ENCODE measurements around the gene PRKAR2B.

Gene PRKAR2B

GRCh38 chr7:107118109-107118900 is 73.8 kb downstream of the PRKAR2B start:
- Histone ChIP-seq H2BK12ac (ENCODE audit: low read length) (no peak overlapping the region), H3K23ac (ENCODE audit: low read depth, low read length, poor library complexity) (no peak overlapping the region)

GRCh38 chr7:107119376-107120105 is 75.0 kb downstream of the PRKAR2B start:
- H2BK5ac ChIP-seq (ENCODE audit: low read length): no peak overlapping the region
- no peak overlapping the region for H3K27ac ChIP-seq (replicated peaks; ENCODE audit: low read length)
- H3K27me3 ChIP-seq (ENCODE audit: control insufficient read depth in 3 of 3, insufficient read depth in 3 of 3, low read depth in 1 of 3, low read length in 3 of 3): no peaks in the 10 kb centered on the region
- no peak overlapping the region for H2BK12ac ChIP-seq (ENCODE audit: low read length)
- H4K91ac ChIP-seq (ENCODE audit: low read depth, low read length, poor library complexity): no peak overlapping the region
- no peak overlapping the region for H2AK5ac ChIP-seq (ENCODE audit: low read depth, low read length)
- no CpG with 5 or more reads among the region's 6 CpGs for WGBS, 2 donors (ENCODE audit: extremely low coverage in 2 of 2, insufficient read length in 2 of 2, insufficient replicate concordance in 1 of 2)
- H3K9ac ChIP-seq (ENCODE audit: low read depth, low read length, poor library complexity): no peak overlapping the region
- H3K4me3 ChIP-seq (ENCODE audit: low read length in 2 of 2): no peak overlapping the region
- H3K4me2 ChIP-seq (ENCODE audit: insufficient read depth, low read length, poor library complexity, severe bottlenecking): no peak overlapping the region
- no peak overlapping the region for H2BK15ac ChIP-seq (ENCODE audit: low read length)
- no peaks in the 10 kb centered on the region for H3K9me3 ChIP-seq (replicated peaks in 1 of 2; ENCODE audit: control insufficient read depth in 2 of 2, insufficient read depth in 1 of 2, low read depth in 1 of 2, low read length in 2 of 2)
- H3K4me1 ChIP-seq (ENCODE audit: control insufficient read depth in 2 of 2, insufficient read depth in 1 of 2, low read depth in 1 of 2, low read length in 2 of 2): peaks cover 6 to 10% of the 10 kb centered on the region in 2 donors
- no peak overlapping the region for H2AFZ ChIP-seq (ENCODE audit: low read length)
- DNase-seq (ENCODE audit: low spot score): no peak
- H3K14ac ChIP-seq (ENCODE audit: low read length): no peak overlapping the region
- H3K23ac ChIP-seq (ENCODE audit: low read depth, low read length, poor library complexity): no peak overlapping the region
- no peak overlapping the region for H2BK120ac ChIP-seq (ENCODE audit: low read depth, low read length)
- no peaks in the 10 kb centered on the region for H3K79me1 ChIP-seq (ENCODE audit: low read depth, low read length)
- H3K18ac ChIP-seq (ENCODE audit: low read length): no peak overlapping the region
- no peaks in the 10 kb centered on the region for H3K36me3 ChIP-seq (replicated peaks in 1 of 2; ENCODE audit: control insufficient read depth in 2 of 2, insufficient read depth in 2 of 2, low read length in 2 of 2)
- no peak overlapping the region for H4K8ac ChIP-seq (ENCODE audit: low read depth, low read length)
- no peak overlapping the region for H3K4ac ChIP-seq (ENCODE audit: low read length)

More at GRCh38 chr7:107118109-107118900, 73.8 kb downstream of the PRKAR2B start:
- Histone ChIP-seq H3K4me2 (ENCODE audit: insufficient read depth, low read length, poor library complexity, severe bottlenecking) (no peak overlapping the region), H3K9me3 (replicated peaks in 1 of 2; ENCODE audit: control insufficient read depth in 2 of 2, insufficient read depth in 1 of 2, low read depth in 1 of 2, low read length in 2 of 2) (no peaks in the 10 kb centered on the region), H2AFZ (ENCODE audit: low read length) (no peak overlapping the region), H3K4me1 (ENCODE audit: control insufficient read depth in 2 of 2, insufficient read depth in 1 of 2, low read depth in 1 of 2, low read length in 2 of 2) (peaks cover 6 to 10% of the 10 kb centered on the region in 2 donors), H4K91ac (ENCODE audit: low read depth, low read length, poor library complexity) (no peak overlapping the region), H3K9ac (ENCODE audit: low read depth, low read length, poor library complexity) (no peak overlapping the region), H2BK120ac (ENCODE audit: low read depth, low read length) (no peak overlapping the region), H3K18ac (ENCODE audit: low read length) (no peak overlapping the region), H3K14ac (ENCODE audit: low read length) (no peak overlapping the region), H4K8ac (ENCODE audit: low read depth, low read length) (no peak overlapping the region), H3K4ac (ENCODE audit: low read length) (no peak overlapping the region), H3K4me3 (ENCODE audit: low read length in 2 of 2) (no peak overlapping the region), H3K27ac (replicated peaks; ENCODE audit: low read length) (no peak overlapping the region), H2AK5ac (ENCODE audit: low read depth, low read length) (no peak overlapping the region), H3K79me1 (ENCODE audit: low read depth, low read length) (no peaks in the 10 kb centered on the region), H2BK5ac (ENCODE audit: low read length) (no peak overlapping the region), H2BK15ac (ENCODE audit: low read length) (no peak overlapping the region), H3K36me3 (replicated peaks in 1 of 2; ENCODE audit: control insufficient read depth in 2 of 2, insufficient read depth in 2 of 2, low read length in 2 of 2) (no peaks in the 10 kb centered on the region), H3K27me3 (ENCODE audit: control insufficient read depth in 3 of 3, insufficient read depth in 3 of 3, low read depth in 1 of 3, low read length in 3 of 3) (no peaks in the 10 kb centered on the region)
- DNase-seq (ENCODE audit: low spot score): no peak
- no CpG with 5 or more reads among the region's 5 CpGs for WGBS, 2 donors (ENCODE audit: extremely low coverage in 2 of 2, insufficient read length in 2 of 2, insufficient replicate concordance in 1 of 2)

GRCh38 chr7:107122486-107122911 is 78.0 kb downstream of the PRKAR2B start:
- no peak overlapping the region for H2BK12ac ChIP-seq (ENCODE audit: low read length)
- H3K9me3 ChIP-seq (replicated peaks in 1 of 2; ENCODE audit: control insufficient read depth in 2 of 2, insufficient read depth in 1 of 2, low read depth in 1 of 2, low read length in 2 of 2): no peaks in the 10 kb centered on the region
- H4K91ac ChIP-seq (ENCODE audit: low read depth, low read length, poor library complexity): no peak overlapping the region
- no peak overlapping the region for H2BK15ac ChIP-seq (ENCODE audit: low read length)
- H2BK120ac ChIP-seq (ENCODE audit: low read depth, low read length): no peak overlapping the region
- no peak overlapping the region for H4K8ac ChIP-seq (ENCODE audit: low read depth, low read length)
- no peak overlapping the region for H2AK5ac ChIP-seq (ENCODE audit: low read depth, low read length)
- no peaks in the 10 kb centered on the region for H3K79me1 ChIP-seq (ENCODE audit: low read depth, low read length)
- H3K27me3 ChIP-seq (ENCODE audit: control insufficient read depth in 3 of 3, insufficient read depth in 3 of 3, low read depth in 1 of 3, low read length in 3 of 3): no peaks in the 10 kb centered on the region
- H3K4me1 ChIP-seq (ENCODE audit: control insufficient read depth in 2 of 2, insufficient read depth in 1 of 2, low read depth in 1 of 2, low read length in 2 of 2): peaks cover 6% of the 10 kb centered on the region in 2 donors
- H2AFZ ChIP-seq (ENCODE audit: low read length): no peak overlapping the region
- no peak overlapping the region for H3K18ac ChIP-seq (ENCODE audit: low read length)
- no peak overlapping the region for H3K9ac ChIP-seq (ENCODE audit: low read depth, low read length, poor library complexity)
- WGBS, 2 donors (ENCODE audit: extremely low coverage in 2 of 2, insufficient read length in 2 of 2, insufficient replicate concordance in 1 of 2): no CpG with 5 or more reads among the region's 4 CpGs
- no peak overlapping the region for H2BK5ac ChIP-seq (ENCODE audit: low read length)
- no peak overlapping the region for H3K4me3 ChIP-seq (ENCODE audit: low read length in 2 of 2)
- H3K36me3 ChIP-seq (replicated peaks in 1 of 2; ENCODE audit: control insufficient read depth in 2 of 2, insufficient read depth in 2 of 2, low read length in 2 of 2): no peaks in the 10 kb centered on the region
- H3K4me2 ChIP-seq (ENCODE audit: insufficient read depth, low read length, poor library complexity, severe bottlenecking): no peak overlapping the region
- H3K23ac ChIP-seq (ENCODE audit: low read depth, low read length, poor library complexity): no peak overlapping the region
- no peak overlapping the region for H3K27ac ChIP-seq (replicated peaks; ENCODE audit: low read length)
- no peak overlapping the region for H3K14ac ChIP-seq (ENCODE audit: low read length)
- no peak for DNase-seq (ENCODE audit: low spot score)
- no peak overlapping the region for H3K4ac ChIP-seq (ENCODE audit: low read length)

- Histone ChIP-seq H3K14ac (ENCODE audit: low read length) (no peak overlapping the region), H3K4me2 (ENCODE audit: insufficient read depth, low read length, poor library complexity, severe bottlenecking) (no peak overlapping the region), H3K18ac (ENCODE audit: low read length) (no peak overlapping the region), H3K9me3 (replicated peaks in 1 of 2; ENCODE audit: control insufficient read depth in 2 of 2, insufficient read depth in 1 of 2, low read depth in 1 of 2, low read length in 2 of 2) (no peaks in the 10 kb centered on the region), H4K91ac (ENCODE audit: low read depth, low read length, poor library complexity) (no peak overlapping the region), H3K79me1 (ENCODE audit: low read depth, low read length) (no peaks in the 10 kb centered on the region), H3K36me3 (replicated peaks in 1 of 2; ENCODE audit: control insufficient read depth in 2 of 2, insufficient read depth in 2 of 2, low read length in 2 of 2) (no peaks in the 10 kb centered on the region), H2BK12ac (ENCODE audit: low read length) (no peak overlapping the region), H3K9ac (ENCODE audit: low read depth, low read length, poor library complexity) (no peak overlapping the region), H2BK120ac (ENCODE audit: low read depth, low read length) (no peak overlapping the region), H3K4me1 (ENCODE audit: control insufficient read depth in 2 of 2, insufficient read depth in 1 of 2, low read depth in 1 of 2, low read length in 2 of 2) (peaks cover 3 to 4% of the 10 kb centered on the region in 2 donors), H2AFZ (ENCODE audit: low read length) (no peak overlapping the region), H2BK15ac (ENCODE audit: low read length) (no peak overlapping the region), H2AK5ac (ENCODE audit: low read depth, low read length) (no peak overlapping the region), H3K4me3 (ENCODE audit: low read length in 2 of 2) (no peak overlapping the region), H3K27me3 (ENCODE audit: control insufficient read depth in 3 of 3, insufficient read depth in 3 of 3, low read depth in 1 of 3, low read length in 3 of 3) (no peaks in the 10 kb centered on the region), H3K4ac (ENCODE audit: low read length) (no peak overlapping the region), H3K23ac (ENCODE audit: low read depth, low read length, poor library complexity) (no peak overlapping the region), H3K27ac (replicated peaks; ENCODE audit: low read length) (no peak overlapping the region), H4K8ac (ENCODE audit: low read depth, low read length) (no peak overlapping the region), H2BK5ac (ENCODE audit: low read length) (no peak overlapping the region)
- no CpG with 5 or more reads among the region's 4 CpGs for WGBS, 2 donors (ENCODE audit: extremely low coverage in 2 of 2, insufficient read length in 2 of 2, insufficient replicate concordance in 1 of 2)
- no peak for DNase-seq (ENCODE audit: low spot score)
Measured at GRCh38 chr7:107123392-107123791, 78.9 kb downstream of the PRKAR2B start.
